ENCODE data around the gene ABHD2.
"Not testable (repeated sequence)": the region's sequence is repeated elsewhere in the genome, so short reads cannot be mapped to it uniquely, and the experiment has no call there.

ABHD2 gene

DNA sequence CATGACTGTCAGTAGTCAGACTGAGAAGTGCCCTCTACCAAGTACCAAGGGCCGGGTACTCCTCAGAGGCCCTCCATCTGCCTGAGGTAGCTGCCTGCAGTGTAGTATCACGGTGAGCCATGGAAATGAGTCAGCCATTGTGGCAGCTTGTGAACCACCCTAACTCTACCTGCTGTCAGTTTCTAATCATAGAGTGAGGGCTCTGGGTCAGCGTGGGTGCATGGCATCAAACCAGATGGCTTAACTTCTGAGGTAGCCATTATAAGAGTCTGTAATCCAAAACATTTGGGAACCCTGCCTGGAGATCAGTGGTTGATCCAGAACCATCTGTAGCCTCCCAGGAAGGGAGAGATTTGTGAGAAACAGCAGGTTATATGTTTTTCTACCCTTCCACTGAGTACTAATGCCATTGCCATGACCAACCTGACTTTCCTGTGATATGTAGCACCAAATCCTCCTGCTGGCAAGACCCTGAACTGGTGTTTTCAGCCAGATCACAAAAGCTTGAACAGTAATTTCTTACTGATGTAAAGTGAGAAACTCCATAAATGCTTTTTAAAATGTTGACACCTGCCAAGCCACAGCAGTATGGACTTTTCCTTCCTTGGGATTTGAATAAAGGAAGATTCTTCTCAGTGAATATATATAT is 38.9 kb downstream of the ABHD2 start:
- Histone ChIP-seq H3K36me3 (ENCODE audit: control insufficient read depth, low read depth, low read length) (no peaks in the 10 kb centered on the region), H3K9me3 (ENCODE audit: control insufficient read depth, low read depth, low read length) (no peaks in the 10 kb centered on the region), H3K9ac (ENCODE audit: low read length) (no peak overlapping the region), H3K27me3 (ENCODE audit: control insufficient read depth, insufficient read depth, low read length) (no peaks in the 10 kb centered on the region), H3K27ac (ENCODE audit: low read length) (no peak overlapping the region), H3K4me1 (ENCODE audit: control insufficient read depth, low read depth, low read length) (peaks cover 13% of the 10 kb centered on the region), H3K4me3 (ENCODE audit: low read length) (no peak overlapping the region)

DNA sequence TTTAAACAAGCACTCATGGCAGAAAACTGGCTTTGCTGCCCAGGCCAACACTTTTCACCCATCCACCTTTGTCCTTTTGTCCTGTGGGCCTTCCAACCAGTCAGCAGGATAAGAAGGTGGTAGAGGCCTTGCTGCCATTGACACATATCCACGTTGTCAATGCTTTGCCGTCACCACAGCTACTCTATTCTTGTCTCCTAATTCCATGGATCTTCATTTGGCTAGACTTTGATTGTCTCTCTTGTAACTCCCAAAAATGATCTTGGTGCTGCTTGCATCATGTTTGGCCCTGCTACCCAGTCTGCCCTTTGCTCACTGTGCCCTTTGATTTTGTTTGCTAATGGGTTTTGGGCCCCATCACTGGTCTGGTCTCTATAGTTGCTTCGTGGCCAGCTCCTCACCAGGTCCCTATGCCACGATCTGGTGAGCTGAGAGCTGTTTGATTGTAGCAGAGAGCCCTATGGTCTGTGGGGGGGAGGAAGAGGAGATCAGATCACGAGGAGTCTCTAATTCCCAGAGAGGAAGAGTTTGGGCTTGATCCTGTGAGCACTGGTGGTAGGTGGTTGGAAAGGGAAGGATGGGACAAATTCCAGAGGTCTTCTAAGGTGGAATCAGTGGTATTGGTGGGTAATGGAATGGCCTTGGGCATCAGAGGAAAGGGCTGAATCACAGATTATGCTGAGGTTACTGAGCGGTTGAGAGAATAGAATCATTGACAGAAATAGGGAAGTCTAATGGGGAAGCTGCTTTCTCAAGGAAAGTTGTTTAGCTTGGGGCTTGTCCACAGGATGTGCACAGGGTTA is 40.3 kb downstream of the ABHD2 start:
- Histone ChIP-seq H3K9me3 (ENCODE audit: control insufficient read depth, low read depth, low read length) (no peaks in the 10 kb centered on the region), H3K36me3 (ENCODE audit: control insufficient read depth, low read depth, low read length) (no peaks in the 10 kb centered on the region), H3K27ac (ENCODE audit: low read length) (no peak overlapping the region), H3K4me3 (ENCODE audit: low read length) (no peak overlapping the region), H3K9ac (ENCODE audit: low read length) (no peak overlapping the region), H3K4me1 (ENCODE audit: control insufficient read depth, low read depth, low read length) (peaks cover 4% of the 10 kb centered on the region), H3K27me3 (ENCODE audit: control insufficient read depth, insufficient read depth, low read length) (no peaks in the 10 kb centered on the region)

- H3K36me3 ChIP-seq (ENCODE audit: control insufficient read depth, low read depth, low read length): no peaks in the 10 kb centered on the region
- peaks cover 4% of the 10 kb centered on the region for H3K4me1 ChIP-seq (ENCODE audit: control insufficient read depth, low read depth, low read length)
- no peak overlapping the region for H3K4me3 ChIP-seq (ENCODE audit: low read length)
- H3K27ac ChIP-seq (ENCODE audit: low read length): no peak overlapping the region
- H3K9me3 ChIP-seq (ENCODE audit: control insufficient read depth, low read depth, low read length): no peaks in the 10 kb centered on the region
- H3K27me3 ChIP-seq (ENCODE audit: control insufficient read depth, insufficient read depth, low read length): no peaks in the 10 kb centered on the region
- H3K9ac ChIP-seq (ENCODE audit: low read length): no peak overlapping the region
Observed at GRCh38 chr15:89129123-89129815, 41.0 kb downstream of the ABHD2 start.

DNA sequence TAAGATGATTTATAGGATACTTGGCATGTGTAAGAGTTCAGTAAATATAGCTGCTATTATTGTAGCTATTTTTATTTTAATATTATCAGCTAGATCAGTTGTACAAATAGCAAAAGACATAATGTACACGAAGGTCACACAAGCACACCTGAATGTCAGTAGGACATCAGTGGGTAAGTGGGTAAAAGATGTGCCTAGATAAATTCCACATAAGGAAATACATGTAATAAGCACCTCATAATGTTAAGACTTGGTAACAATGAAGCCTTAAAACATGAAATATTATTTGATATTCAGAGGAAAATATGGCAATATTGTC is 41.5 kb downstream of the ABHD2 start:
- Histone ChIP-seq H3K9ac (ENCODE audit: low read length) (no peak overlapping the region), H3K4me1 (ENCODE audit: control insufficient read depth, low read depth, low read length) (peaks cover 4% of the 10 kb centered on the region), H3K36me3 (ENCODE audit: control insufficient read depth, low read depth, low read length) (no peaks in the 10 kb centered on the region), H3K27ac (ENCODE audit: low read length) (no peak overlapping the region), H3K9me3 (ENCODE audit: control insufficient read depth, low read depth, low read length) (no peaks in the 10 kb centered on the region), H3K27me3 (ENCODE audit: control insufficient read depth, insufficient read depth, low read length) (no peaks in the 10 kb centered on the region), H3K4me3 (ENCODE audit: low read length) (no peak overlapping the region)

DNA sequence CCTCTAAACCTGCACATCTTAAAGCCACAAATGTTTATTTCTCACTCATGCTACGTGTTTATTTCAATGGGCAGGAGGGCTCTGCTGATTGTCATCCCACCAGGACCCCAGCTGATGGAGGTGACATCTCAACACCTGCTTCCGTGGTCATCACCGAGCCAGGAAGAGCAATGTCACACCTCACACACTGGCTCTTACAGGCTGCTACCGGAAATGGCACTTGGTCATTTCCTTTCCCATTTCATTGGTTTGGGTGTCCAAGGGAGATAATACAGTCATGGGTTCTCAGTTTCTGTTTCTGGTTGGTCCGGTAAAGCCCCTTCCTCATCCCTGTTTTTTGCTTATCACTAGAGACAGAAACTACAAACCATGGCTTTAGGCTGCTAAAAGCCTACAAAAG is 41.9 kb downstream of the ABHD2 start:
- H3K9ac ChIP-seq (ENCODE audit: low read length): no peak overlapping the region
- no peaks in the 10 kb centered on the region for H3K36me3 ChIP-seq (ENCODE audit: control insufficient read depth, low read depth, low read length)
- no peak overlapping the region for H3K27ac ChIP-seq (ENCODE audit: low read length)
- no peak overlapping the region for H3K4me3 ChIP-seq (ENCODE audit: low read length)
- H3K27me3 ChIP-seq (ENCODE audit: control insufficient read depth, insufficient read depth, low read length): no peaks in the 10 kb centered on the region
- no peaks in the 10 kb centered on the region for H3K9me3 ChIP-seq (ENCODE audit: control insufficient read depth, low read depth, low read length)
- peaks cover 4% of the 10 kb centered on the region for H3K4me1 ChIP-seq (ENCODE audit: control insufficient read depth, low read depth, low read length)

- H3K9me3 ChIP-seq (ENCODE audit: control insufficient read depth, low read depth, low read length): no peaks in the 10 kb centered on the region
- H3K4me3 ChIP-seq (ENCODE audit: low read length): no peak overlapping the region
- H3K27ac ChIP-seq (ENCODE audit: low read length): no peak overlapping the region
- H3K27me3 ChIP-seq (ENCODE audit: control insufficient read depth, insufficient read depth, low read length): no peaks in the 10 kb centered on the region
- no peak overlapping the region for H3K9ac ChIP-seq (ENCODE audit: low read length)
- H3K36me3 ChIP-seq (ENCODE audit: control insufficient read depth, low read depth, low read length): no peaks in the 10 kb centered on the region
- H3K4me1 ChIP-seq (ENCODE audit: control insufficient read depth, low read depth, low read length): peaks cover 4% of the 10 kb centered on the region
Observed at GRCh38 chr15:89131731-89132130, 43.5 kb downstream of the ABHD2 start.

- Histone ChIP-seq H3K36me3 (ENCODE audit: control insufficient read depth, low read depth, low read length) (no peaks in the 10 kb centered on the region), H3K9ac (ENCODE audit: low read length) (no peak overlapping the region), H3K4me1 (ENCODE audit: control insufficient read depth, low read depth, low read length) (peaks cover 4% of the 10 kb centered on the region), H3K27ac (ENCODE audit: low read length) (no peak overlapping the region), H3K4me3 (ENCODE audit: low read length) (no peak overlapping the region), H3K9me3 (ENCODE audit: control insufficient read depth, low read depth, low read length) (no peaks in the 10 kb centered on the region), H3K27me3 (ENCODE audit: control insufficient read depth, insufficient read depth, low read length) (no peaks in the 10 kb centered on the region)
Observed at GRCh38 chr15:89132611-89133507, 44.6 kb downstream of the ABHD2 start.

GRCh38 chr15:89135387-89136077 is 47.3 kb downstream of the ABHD2 start:
- not testable (repeated sequence) for H3K4me1 ChIP-seq (ENCODE audit: control insufficient read depth, low read depth, low read length); H3K4me3 ChIP-seq (ENCODE audit: low read length); H3K9ac ChIP-seq (ENCODE audit: low read length); H3K36me3 ChIP-seq (ENCODE audit: control insufficient read depth, low read depth, low read length); H3K9me3 ChIP-seq (ENCODE audit: control insufficient read depth, low read depth, low read length); H3K27ac ChIP-seq (ENCODE audit: low read length); H3K27me3 ChIP-seq (ENCODE audit: control insufficient read depth, insufficient read depth, low read length)

DNA sequence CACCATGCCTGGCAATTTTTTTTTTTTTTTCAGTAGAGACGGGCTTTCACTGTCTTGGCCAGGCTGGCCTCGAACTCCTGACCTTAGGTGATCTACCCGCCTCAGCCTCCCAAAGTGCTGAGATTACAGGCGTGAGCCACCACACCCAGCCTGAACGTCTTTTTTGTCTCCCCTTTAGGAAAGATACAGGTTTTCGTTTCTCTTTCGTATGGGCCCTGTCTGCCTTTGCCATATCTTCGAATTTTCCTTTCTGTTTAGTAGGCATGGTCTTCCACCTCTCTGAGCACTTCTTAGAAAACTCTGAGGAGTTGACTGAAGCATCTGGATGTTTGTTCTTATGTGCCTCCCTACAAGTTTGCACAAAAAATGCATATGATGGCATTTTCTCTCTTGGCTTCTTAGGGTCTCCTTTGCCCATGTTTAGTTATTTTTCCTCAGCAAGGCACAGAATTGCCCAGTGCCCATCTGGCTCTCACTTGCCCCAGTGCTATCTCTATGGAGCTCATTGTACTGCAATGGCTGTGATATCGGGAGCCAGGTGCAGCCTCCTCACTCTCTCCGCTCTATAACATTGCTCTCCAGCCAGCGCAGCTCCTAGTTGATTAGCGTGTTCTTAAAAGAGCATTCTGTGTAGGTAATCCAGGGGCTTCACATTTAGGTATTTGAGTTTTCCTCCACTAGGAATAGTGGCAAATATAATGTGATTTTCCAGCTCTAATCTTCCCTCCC is 48.0 kb downstream of the ABHD2 start:
- Histone ChIP-seq H3K4me3 (ENCODE audit: low read length) (no peak overlapping the region), H3K27ac (ENCODE audit: low read length) (no peak overlapping the region), H3K9ac (ENCODE audit: low read length) (no peak overlapping the region), H3K9me3 (ENCODE audit: control insufficient read depth, low read depth, low read length) (no peaks in the 10 kb centered on the region), H3K27me3 (ENCODE audit: control insufficient read depth, insufficient read depth, low read length) (no peaks in the 10 kb centered on the region), H3K36me3 (ENCODE audit: control insufficient read depth, low read depth, low read length) (no peaks in the 10 kb centered on the region), H3K4me1 (ENCODE audit: control insufficient read depth, low read depth, low read length) (no peaks in the 10 kb centered on the region)

- H3K36me3 ChIP-seq (ENCODE audit: control insufficient read depth, low read depth, low read length): no peaks in the 10 kb centered on the region
- H3K27me3 ChIP-seq (ENCODE audit: control insufficient read depth, insufficient read depth, low read length): no peaks in the 10 kb centered on the region
- no peak overlapping the region for H3K9ac ChIP-seq (ENCODE audit: low read length)
- H3K4me3 ChIP-seq (ENCODE audit: low read length): no peak overlapping the region
- no peaks in the 10 kb centered on the region for H3K9me3 ChIP-seq (ENCODE audit: control insufficient read depth, low read depth, low read length)
- no peak overlapping the region for H3K27ac ChIP-seq (ENCODE audit: low read length)
- H3K4me1 ChIP-seq (ENCODE audit: control insufficient read depth, low read depth, low read length): no peaks in the 10 kb centered on the region
Observed at GRCh38 chr15:89136818-89137772, 48.8 kb downstream of the ABHD2 start.

Data from iPS-18a (cell line).